Duodenal mucosa (tissue), 2 donors: ENCODE data around the gene CAMK2B.

ENCODE experiments used
- H3K27ac ChIP-seq: one replicate; pipeline ENCODE4 v1.7.0; 2013; ENCODE audit warnings: low read depth, low read length
- H3K27me3 ChIP-seq, 2 donors: one replicate each; pipeline ENCODE4 v1.7.0; 2013; ENCODE audit warnings: low read length in 2 of 2, control low read depth in 1 of 2; ENCODE audit not compliant: insufficient read depth in 2 of 2, control insufficient read depth in 1 of 2
- H3K36me3 ChIP-seq, 2 donors: one replicate each; pipeline ENCODE4 v1.7.0; 2013; ENCODE audit warnings: low read length in 2 of 2, control low read depth in 1 of 2; ENCODE audit not compliant: insufficient read depth in 2 of 2, control insufficient read depth in 1 of 2
- H3K4me1 ChIP-seq, 2 donors: one replicate each; pipeline ENCODE4 v1.7.0; 2013; ENCODE audit warnings: low read length in 2 of 2, control low read depth in 1 of 2; ENCODE audit not compliant: insufficient read depth in 2 of 2, control insufficient read depth in 1 of 2
- H3K4me3 ChIP-seq, 2 donors: one replicate each; pipeline ENCODE4 v1.7.0; 2013; ENCODE audit warnings: low read length in 2 of 2, low read depth in 1 of 2
- H3K9ac ChIP-seq, 2 donors: one replicate each; pipeline ENCODE4 v1.7.0; 2013; ENCODE audit warnings: low read length in 2 of 2, low read depth in 1 of 2
- H3K9me3 ChIP-seq, 2 donors: one replicate each; pipeline ENCODE4 v1.7.0; 2013; ENCODE audit warnings: low read length in 2 of 2, control low read depth in 1 of 2; ENCODE audit not compliant: control insufficient read depth in 1 of 2

Gene CAMK2B

GRCh38 chr7:44325201-44325671 lies at the start of gene CAMK2B:
Gene CAMK2B, minus strand, starts transcription at chr7:44325594. Its CDS starts 173 bp downstream, at chr7:44325421.
- no peak within 1 kb of the TSS for H3K27ac ChIP-seq
- H3K4me1 ChIP-seq, result peaks cover 2 to 4% of the 10 kb centered on the region in 2 donors
- H3K36me3 ChIP-seq, result no peaks in the 10 kb centered on the region
- no peak within 1 kb of the TSS for H3K4me3 ChIP-seq
- no peak within 1 kb of the TSS for H3K9ac ChIP-seq
- H3K9me3 ChIP-seq, result no peaks in the 10 kb centered on the region
- peaks cover 25 to 27% of the 10 kb centered on the region in 2 donors for H3K27me3 ChIP-seq

GRCh38 chr7:44374007-44374763 lies 48.8 kb upstream of the CAMK2B start:
- no peak overlapping the region for H3K4me3 ChIP-seq
- H3K4me1 ChIP-seq, result no peaks in the 10 kb centered on the region
- H3K27me3 ChIP-seq, result peaks cover 0 to 4% of the 10 kb centered on the region in 2 donors
- no peaks in the 10 kb centered on the region for H3K36me3 ChIP-seq
- no peak overlapping the region for H3K27ac ChIP-seq
- H3K9ac ChIP-seq, result no peak overlapping the region
- H3K9me3 ChIP-seq, result no peaks in the 10 kb centered on the region

- no peak overlapping the region for H3K9ac ChIP-seq
- H3K9me3 ChIP-seq, result no peaks in the 10 kb centered on the region
- H3K27me3 ChIP-seq, result peaks cover 0 to 7% of the 10 kb centered on the region in 2 donors
- H3K4me1 ChIP-seq, result no peaks in the 10 kb centered on the region
- H3K27ac ChIP-seq, result no peak overlapping the region
- H3K36me3 ChIP-seq, result no peaks in the 10 kb centered on the region
- H3K4me3 ChIP-seq, result no peak overlapping the region
These were observed 48.0 kb upstream of the CAMK2B start for GRCh38 chr7:44373418-44373740.

GRCh38 chr7:44372560-44373417 lies 47.4 kb upstream of the CAMK2B start:
- H3K9me3 ChIP-seq, result no peaks in the 10 kb centered on the region
- no peaks in the 10 kb centered on the region for H3K4me1 ChIP-seq
- no peak overlapping the region for H3K27ac ChIP-seq
- H3K4me3 ChIP-seq, result no peak overlapping the region
- H3K9ac ChIP-seq, result no peak overlapping the region
- H3K36me3 ChIP-seq, result no peaks in the 10 kb centered on the region
- peaks cover 0 to 11% of the 10 kb centered on the region in 2 donors for H3K27me3 ChIP-seq

GRCh38 chr7:44368885-44369284 lies 43.5 kb upstream of the CAMK2B start:
- no peaks in the 10 kb centered on the region for H3K4me1 ChIP-seq
- H3K27ac ChIP-seq, result no peak overlapping the region
- H3K27me3 ChIP-seq, result peaks cover 0 to 13% of the 10 kb centered on the region in 2 donors
- no peaks in the 10 kb centered on the region for H3K36me3 ChIP-seq
- H3K9ac ChIP-seq, result no peak overlapping the region
- no peaks in the 10 kb centered on the region for H3K9me3 ChIP-seq
- no peak overlapping the region for H3K4me3 ChIP-seq

GRCh38 chr7:44368455-44368854 lies 43.1 kb upstream of the CAMK2B start:
- Histone ChIP-seq H3K4me1 (no peaks in the 10 kb centered on the region), H3K36me3 (no peaks in the 10 kb centered on the region), H3K27ac (no peak overlapping the region), H3K27me3 (peaks cover 0 to 13% of the 10 kb centered on the region in 2 donors), H3K4me3 (no peak overlapping the region), H3K9me3 (no peaks in the 10 kb centered on the region), H3K9ac (no peak overlapping the region)

- no peak overlapping the region for H3K4me3 ChIP-seq
- no peaks in the 10 kb centered on the region for H3K36me3 ChIP-seq
- no peak overlapping the region for H3K9ac ChIP-seq
- H3K4me1 ChIP-seq, result no peaks in the 10 kb centered on the region
- no peaks in the 10 kb centered on the region for H3K9me3 ChIP-seq
- H3K27ac ChIP-seq, result no peak overlapping the region
- peaks cover 0 to 13% of the 10 kb centered on the region in 2 donors for H3K27me3 ChIP-seq
These were observed 42.2 kb upstream of the CAMK2B start for GRCh38 chr7:44367475-44368043.

GRCh38 chr7:44366986-44367385 lies 41.6 kb upstream of the CAMK2B start:
- H3K27ac ChIP-seq, result no peak overlapping the region
- H3K9ac ChIP-seq, result no peak overlapping the region
- no peaks in the 10 kb centered on the region for H3K36me3 ChIP-seq
- H3K27me3 ChIP-seq, result peaks cover 0 to 13% of the 10 kb centered on the region in 2 donors
- H3K4me3 ChIP-seq, result no peak overlapping the region
- no peaks in the 10 kb centered on the region for H3K4me1 ChIP-seq
- H3K9me3 ChIP-seq, result no peaks in the 10 kb centered on the region

GRCh38 chr7:44353668-44354067 lies 28.3 kb upstream of the CAMK2B start:
- H3K9me3 ChIP-seq, result peaks cover 0 to 1% of the 10 kb centered on the region in 2 donors
- H3K9ac ChIP-seq, result no peak overlapping the region
- no peak overlapping the region for H3K4me3 ChIP-seq
- no peaks in the 10 kb centered on the region for H3K4me1 ChIP-seq
- H3K27ac ChIP-seq, result no peak overlapping the region
- no peaks in the 10 kb centered on the region for H3K27me3 ChIP-seq
- no peaks in the 10 kb centered on the region for H3K36me3 ChIP-seq
